ENCODE measurements around the gene RBPJ. TPM values are rescaled to one million over a fixed set of nuclear protein-coding genes. Genes with fewer than 3 reads are reported as not detected.

RBPJ gene
- total and polyA plus RNA-seq, 2 of the 8 experiments (the other 6 are each of a cell fraction or from before 2014, with no cell fraction given), result 65.5 to 217 TPM

DNA sequence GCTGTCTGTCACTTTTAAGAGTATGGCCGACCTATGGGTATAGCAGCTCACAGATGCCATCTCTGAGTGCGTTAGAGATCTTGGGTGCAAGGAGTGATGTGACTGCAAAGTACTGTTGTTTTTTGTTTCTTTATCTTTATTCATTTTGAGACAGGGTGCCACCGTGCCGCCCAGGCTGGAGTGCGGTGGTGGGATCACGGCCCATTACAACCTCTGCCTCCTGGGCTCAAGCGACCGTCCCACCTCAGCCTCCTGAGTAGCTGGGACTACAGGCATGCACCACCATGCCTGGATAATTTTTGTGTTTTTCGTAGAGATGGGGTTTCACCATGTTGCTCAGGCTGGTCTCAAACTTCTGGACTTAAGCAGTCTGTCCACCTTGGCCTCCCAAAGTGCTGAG lies 98.0 kb downstream of the RBPJ start:
- Histone ChIP-seq H3K56ac (replicated peaks; ENCODE audit: insufficient read length, low read depth, low read length) (no peak overlapping the region), H2AK5ac (ENCODE audit: low read depth, low read length) (no peak overlapping the region), H3K36me3 (ENCODE audit: control insufficient read depth in 2 of 4, insufficient read depth in 4 of 4, low read length in 3 of 4) (peaks cover 0 to 44% (median 13%) of the 10 kb centered on the region in 4 experiments; a peak in 5 of 8 replicates), H2BK120ac (replicated peaks; ENCODE audit: low read depth, low read length) (no peak overlapping the region), H3K79me1 (ENCODE audit: low read depth, low read length) (no peaks in the 10 kb centered on the region; the same call in 1 of the 2 replicates), H4K5ac (ENCODE audit: insufficient read length, low read depth, low read length) (no peak overlapping the region), H3K4ac (replicated peaks; ENCODE audit: insufficient read length, low read depth, low read length) (no peak overlapping the region), H4K8ac (ENCODE audit: extremely low read depth, insufficient read depth, low read length) (no peak overlapping the region), H3K23ac (ENCODE audit: insufficient read length) (no peak overlapping the region), H3K27ac (ENCODE audit: low read depth, low read length) (no peak overlapping the region), H3K18ac (ENCODE audit: extremely low read depth, low read length) (0 out of 2 replicates have a peak overlapping the region, but pooled peaks have one; percentile 3), H3K79me2 (ENCODE audit: control insufficient read depth in 1 of 2, insufficient read depth in 2 of 2, low read length in 2 of 2) (peaks cover 0 to 61% of the 10 kb centered on the region in 2 experiments; a peak in 2 of 4 replicates), H3K4me1 (replicated peaks in 1 of 4; ENCODE audit: control insufficient read depth in 3 of 4, insufficient read depth in 4 of 4, low read length in 3 of 4) (peaks cover 0 to 22% (median 6%) of the 10 kb centered on the region in 4 experiments; a peak in 4 of 7 replicates), H3K14ac (ENCODE audit: insufficient read length) (no peak overlapping the region), H3K9me3 (ENCODE audit: insufficient read depth in 2 of 2, low read depth in 1 of 2, low read length in 1 of 2) (no peaks in the 10 kb centered on the region; a peak in 1 of 4 replicates), H2BK5ac (ENCODE audit: low read depth, low read length) (no peak overlapping the region), H3K4me3 (ENCODE audit: extremely low read depth in 1 of 4, insufficient read depth in 2 of 4, low read depth in 3 of 4, low read length in 4 of 4) (no peak overlapping the region), H3K9ac (replicated peaks in 1 of 4; ENCODE audit: extremely low read depth in 1 of 4, low read depth in 3 of 4, low read length in 3 of 4) (no peak overlapping the region), H4K91ac (replicated peaks; ENCODE audit: insufficient read length, low read length) (no peak overlapping the region), H4K20me1 (replicated peaks in 1 of 2; ENCODE audit: control insufficient read depth in 1 of 2, insufficient read depth in 2 of 2, low read length in 2 of 2) (no peaks in the 10 kb centered on the region), H2BK20ac (ENCODE audit: low read length) (no peak overlapping the region), H3K23me2 (ENCODE audit: low read depth, low read length) (no peaks in the 10 kb centered on the region), H2BK12ac (ENCODE audit: low read depth, low read length) (no peak overlapping the region), H3K27me3 (replicated peaks in 1 of 4; ENCODE audit: control insufficient read depth in 3 of 4, extremely low read depth in 1 of 4, insufficient read depth in 3 of 4, low read length in 3 of 4) (no peaks in the 10 kb centered on the region), H3K4me2 (ENCODE audit: insufficient read depth in 1 of 2, low read depth in 2 of 2, low read length in 2 of 2) (no peak overlapping the region), H2AFZ (ENCODE audit: low read length) (no peak overlapping the region), H2BK15ac (ENCODE audit: low read length) (no peak overlapping the region)
- WGBS, 2 experiments (ENCODE audit: extremely low coverage in 1 of 2, insufficient coverage in 1 of 2, insufficient read length in 1 of 2, insufficient replicate concordance in 2 of 2, low coverage in 1 of 2, low lambda C conversion rate in 2 of 2, missing lambda C conversion rate in 1 of 2), result 89% methylated on average over 9 of the region's 9 CpGs; no CpG with 5 or more reads in 1 of the 2 experiments
- DNase-seq (ENCODE audit: low read depth in 1 of 2, low spot score in 2 of 2), result no peak
- CTCF ChIA-PET (ENCODE audit: partially characterized antibody), result interaction anchor here (1.1 to 2.7 kb wide), 2 partner anchors 9 to 90 kb away, joined by 5 to 10 read pairs; no protein-coding TSS in a partner anchor
- POLR2A ChIA-PET (ENCODE audit: partially characterized antibody), result no interaction called here
- no peak for FAIRE-seq
- TF ChIP-seq CEBPB (IDR thresholded peaks at IDR 0.05; ENCODE audit: low read depth, low read length) (no peak), JUN (IDR thresholded peaks at IDR 0.05; ENCODE audit: low read depth, low read length) (no peak)

Data from H1 (cell line).